Pericardium fibroblast (primary cell): ENCODE results near the gene MYBPC1. TPM values are rescaled to one million over a fixed set of nuclear protein-coding genes. Genes with fewer than 3 reads are reported as not detected.

ENCODE experiments used
- total RNA-seq: library from RNA; depleted of rRNA; stranded (reverse); fragments of >200 nt; gene quantifications from 2 replicates; pipeline ENCODE4 v1.2.3, GENCODE V29; 2015

The MYBPC1 gene, protein sequence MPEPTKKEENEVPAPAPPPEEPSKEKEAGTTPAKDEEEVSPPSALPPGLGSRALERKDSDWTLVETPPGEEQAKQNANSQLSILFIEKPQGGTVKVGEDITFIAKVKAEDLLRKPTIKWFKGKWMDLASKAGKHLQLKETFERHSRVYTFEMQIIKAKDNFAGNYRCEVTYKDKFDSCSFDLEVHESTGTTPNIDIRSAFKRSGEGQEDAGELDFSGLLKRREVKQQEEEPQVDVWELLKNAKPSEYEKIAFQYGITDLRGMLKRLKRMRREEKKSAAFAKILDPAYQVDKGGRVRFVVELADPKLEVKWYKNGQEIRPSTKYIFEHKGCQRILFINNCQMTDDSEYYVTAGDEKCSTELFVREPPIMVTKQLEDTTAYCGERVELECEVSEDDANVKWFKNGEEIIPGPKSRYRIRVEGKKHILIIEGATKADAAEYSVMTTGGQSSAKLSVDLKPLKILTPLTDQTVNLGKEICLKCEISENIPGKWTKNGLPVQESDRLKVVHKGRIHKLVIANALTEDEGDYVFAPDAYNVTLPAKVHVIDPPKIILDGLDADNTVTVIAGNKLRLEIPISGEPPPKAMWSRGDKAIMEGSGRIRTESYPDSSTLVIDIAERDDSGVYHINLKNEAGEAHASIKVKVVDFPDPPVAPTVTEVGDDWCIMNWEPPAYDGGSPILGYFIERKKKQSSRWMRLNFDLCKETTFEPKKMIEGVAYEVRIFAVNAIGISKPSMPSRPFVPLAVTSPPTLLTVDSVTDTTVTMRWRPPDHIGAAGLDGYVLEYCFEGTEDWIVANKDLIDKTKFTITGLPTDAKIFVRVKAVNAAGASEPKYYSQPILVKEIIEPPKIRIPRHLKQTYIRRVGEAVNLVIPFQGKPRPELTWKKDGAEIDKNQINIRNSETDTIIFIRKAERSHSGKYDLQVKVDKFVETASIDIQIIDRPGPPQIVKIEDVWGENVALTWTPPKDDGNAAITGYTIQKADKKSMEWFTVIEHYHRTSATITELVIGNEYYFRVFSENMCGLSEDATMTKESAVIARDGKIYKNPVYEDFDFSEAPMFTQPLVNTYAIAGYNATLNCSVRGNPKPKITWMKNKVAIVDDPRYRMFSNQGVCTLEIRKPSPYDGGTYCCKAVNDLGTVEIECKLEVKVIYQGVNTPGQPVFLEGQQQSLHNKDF
- 0.09 TPM in 1 of 2 replicates, not detected in the other for total RNA-seq

DNA sequence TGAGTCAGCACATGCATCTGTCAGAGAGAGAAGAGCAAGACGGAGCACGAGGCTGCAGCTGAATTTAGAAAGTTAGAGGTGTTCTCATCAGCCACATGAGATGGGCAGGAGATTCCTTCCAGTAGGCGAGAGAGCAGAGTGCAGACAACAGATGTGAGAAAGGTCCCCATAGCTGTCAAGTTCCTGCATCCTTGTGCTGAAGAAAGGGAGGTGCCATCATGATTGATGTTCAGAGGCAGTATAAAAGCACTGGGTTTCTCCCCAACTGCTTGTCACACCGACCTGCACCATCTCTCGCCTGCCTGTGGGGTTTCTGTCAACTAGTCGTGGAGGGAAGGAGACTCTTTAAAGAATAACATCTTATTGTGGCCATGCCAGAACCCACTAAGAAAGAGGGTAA is at the start of gene MYBPC1:
Gene MYBPC1 (plus strand): TSS at position 272 of the 400 bp plus-strand sequence. CDS start 100 bp downstream, at position 372.

DNA sequence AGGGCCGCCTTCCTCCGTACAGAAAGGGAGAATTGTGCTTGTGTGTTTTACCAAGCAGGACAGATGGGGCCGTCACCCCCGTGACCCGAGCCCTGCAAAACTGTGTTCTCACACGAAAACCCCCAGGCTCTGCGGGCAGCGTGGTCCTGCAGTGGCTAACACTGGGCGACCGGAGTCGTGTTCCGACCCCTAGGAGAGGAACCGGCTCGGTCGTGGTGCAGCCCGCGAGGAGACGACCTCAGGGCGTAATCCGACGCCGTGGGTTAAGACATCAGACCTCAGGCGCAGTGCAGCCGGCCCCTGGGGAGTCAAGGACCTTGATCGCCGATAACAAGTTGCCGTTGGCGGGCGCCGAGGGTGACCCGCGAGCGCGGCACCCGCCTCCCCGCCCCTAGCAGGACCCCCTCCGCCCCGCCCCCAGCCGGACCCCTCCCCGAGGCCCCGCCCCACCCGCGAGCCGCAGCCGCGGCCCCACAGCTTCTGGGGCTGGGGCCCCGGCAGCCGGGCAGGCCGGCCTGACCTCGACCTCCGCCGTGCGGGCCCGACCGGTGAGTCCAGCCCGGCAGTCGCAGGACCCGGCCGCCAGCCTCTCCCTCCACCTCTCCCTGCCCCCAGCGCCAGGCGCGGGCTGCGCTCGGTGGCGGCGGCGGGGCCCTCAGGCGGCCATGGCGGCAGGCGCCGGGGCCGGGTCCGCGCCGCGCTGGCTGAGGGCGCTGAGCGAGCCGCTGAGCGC is 102.6 kb downstream of the MYBPC1 start, which contains the start of gene CHPT1:
Gene CHPT1 (plus strand): TSS at position 444 of the 733 bp plus-strand sequence. CDS start 222 bp downstream, at position 666.

Other genes with a start within 250 kb of the MYBPC1 start
- 52.4 and 55.5 TPM in 2 replicates for gene ARL1, start 187.2 kb upstream of the MYBPC1 start, total RNA-seq
- not detected in 2 replicates for gene SPIC, start 119.6 kb upstream of the MYBPC1 start, total RNA-seq
- gene CHPT1, start 102.7 kb downstream of the MYBPC1 start, total RNA-seq, result 35.1 and 49.1 TPM in 2 replicates
- gene SYCP3, start 144.5 kb downstream of the MYBPC1 start, total RNA-seq, result not detected in 2 replicates
- gene GNPTAB, start 236.0 kb downstream of the MYBPC1 start, total RNA-seq, result 7.3 and 18.1 TPM in 2 replicates